ENCODE measurements around the gene SYTL3.

- no peak for TF ChIP-seq CTCF (conservative IDR thresholded peaks at IDR 0.05)
- TF ChIP-seq EZH2 (IDR thresholded peaks at IDR 0.05; ENCODE audit: low read depth): no peak
Measured at GRCh38 chr6:158648682-158649131, 1.1 kb upstream of the SYTL3 start.
